Activated gamma-delta T cell treated with anti-CD3 and anti-CD28 coated beads, Interleukin-2, amount 50 U/mL, for 16 hours (primary cell): ENCODE results near the gene ASCL1.

Experiments
- DNase-seq: peaks from one replicate; pipeline ENCODE4 v3.0.0-alpha.2; 2020; ENCODE audit warnings: low read depth

The ASCL1 gene

DNA sequence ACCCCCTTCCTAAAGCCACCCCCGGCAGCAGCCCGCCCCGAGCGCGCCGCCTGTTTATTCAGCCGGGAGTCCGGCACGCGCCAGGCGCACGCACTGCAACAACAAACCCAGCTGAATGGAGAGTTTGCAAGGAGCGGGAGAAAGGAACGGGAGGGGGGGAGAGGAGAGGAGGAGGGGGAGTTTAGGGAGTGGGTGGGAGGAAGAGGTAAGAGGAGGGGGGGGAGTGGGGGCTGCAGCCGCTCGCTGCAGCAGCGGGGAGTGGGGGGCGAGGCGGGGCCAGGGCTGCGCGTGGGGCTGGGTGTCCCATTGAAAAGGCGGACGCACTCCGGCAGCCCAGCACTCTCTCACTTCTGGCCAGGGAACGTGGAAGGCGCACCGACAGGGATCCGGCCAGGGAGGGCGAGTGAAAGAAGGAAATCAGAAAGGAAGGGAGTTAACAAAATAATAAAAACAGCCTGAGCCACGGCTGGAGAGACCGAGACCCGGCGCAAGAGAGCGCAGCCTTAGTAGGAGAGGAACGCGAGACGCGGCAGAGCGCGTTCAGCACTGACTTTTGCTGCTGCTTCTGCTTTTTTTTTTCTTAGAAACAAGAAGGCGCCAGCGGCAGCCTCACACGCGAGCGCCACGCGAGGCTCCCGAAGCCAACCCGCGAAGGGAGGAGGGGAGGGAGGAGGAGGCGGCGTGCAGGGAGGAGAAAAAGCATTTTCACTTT, at the start of gene ASCL1:
Gene ASCL1 (plus strand): TSS at position 336 of the 712 bp plus-strand sequence. CDS start 571 bp downstream, outside the sequence.
- no peak for DNase-seq

DNA sequence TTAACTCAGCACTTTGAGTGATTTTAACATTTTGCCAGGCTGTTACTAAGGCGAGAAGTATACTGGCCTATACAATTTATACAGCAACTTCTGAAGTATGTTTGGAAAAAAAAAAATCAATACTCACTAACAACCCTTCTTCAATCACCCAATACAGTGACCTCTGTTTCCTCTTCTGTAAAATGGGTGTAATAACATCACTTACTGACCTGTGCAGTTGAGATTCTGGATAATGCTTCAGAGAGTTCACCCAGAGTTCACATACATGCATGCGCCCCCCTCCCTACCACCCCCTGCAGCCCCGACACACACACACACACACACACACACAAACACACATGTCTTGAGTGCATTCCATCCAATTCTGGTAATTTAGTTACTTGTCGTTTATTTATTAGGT, 49.6 kb upstream of the ASCL1 start:
- no peak for DNase-seq

DNA sequence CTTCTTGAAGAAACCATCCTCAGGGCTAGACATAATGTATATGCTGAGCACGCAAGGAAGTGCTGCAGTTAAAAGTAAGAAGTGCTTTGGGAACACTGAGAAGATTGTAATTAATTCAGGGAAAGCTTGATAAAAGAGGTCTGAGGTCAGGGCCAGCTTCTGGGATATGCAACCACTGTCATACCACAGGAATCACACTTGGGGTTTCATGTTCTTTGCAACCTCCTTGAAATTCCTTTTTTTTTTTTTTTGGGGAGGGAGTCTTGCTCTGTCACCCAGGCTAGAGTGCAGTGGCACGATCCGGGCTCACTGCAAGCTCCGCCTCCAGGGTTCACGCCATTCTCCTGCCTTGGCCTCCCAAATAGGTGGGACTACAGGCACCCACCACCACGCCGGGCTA, 47.3 kb upstream of the ASCL1 start:
- DNase-seq = no peak

DNA sequence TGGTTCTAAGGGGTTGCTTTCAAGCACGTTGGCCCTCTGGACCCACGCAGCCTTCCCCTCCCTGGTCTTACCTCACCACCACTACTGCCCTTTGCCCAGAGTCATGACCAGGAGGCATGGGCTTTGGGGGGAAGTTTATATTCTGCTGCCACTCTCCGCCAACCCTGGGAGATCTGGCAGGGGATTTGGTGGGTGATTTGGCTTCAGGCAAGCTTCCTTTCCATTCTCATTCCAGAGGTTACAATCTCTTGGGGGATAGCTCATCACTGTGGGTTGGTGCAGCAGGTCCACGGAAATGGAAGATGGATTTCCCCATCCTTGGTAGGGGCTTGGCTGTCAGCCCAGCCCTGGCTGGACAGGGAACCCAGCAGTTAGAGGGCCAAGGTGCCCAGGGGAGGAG, 46.7 kb upstream of the ASCL1 start:
- DNase-seq = no peak

DNA sequence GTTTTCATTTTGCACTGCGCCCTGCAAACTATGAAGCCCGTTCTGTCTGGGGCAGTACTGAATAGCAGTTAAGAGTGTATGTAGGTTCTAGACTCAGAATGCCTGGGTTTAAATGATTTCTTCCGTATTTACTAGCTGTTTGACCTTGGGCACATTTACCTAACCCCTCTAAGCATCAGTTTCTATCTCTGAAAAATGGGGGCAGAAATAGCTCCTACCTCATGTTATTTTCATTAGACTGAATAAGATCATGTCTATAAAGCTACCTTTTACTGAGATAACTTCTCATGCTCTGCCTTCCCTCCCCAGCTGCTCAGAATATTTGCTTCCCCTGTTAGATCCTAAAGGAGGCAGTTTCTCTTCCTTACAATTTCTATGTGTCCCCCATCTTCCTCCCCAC, 46.2 kb upstream of the ASCL1 start:
- DNase-seq = no peak

DNA sequence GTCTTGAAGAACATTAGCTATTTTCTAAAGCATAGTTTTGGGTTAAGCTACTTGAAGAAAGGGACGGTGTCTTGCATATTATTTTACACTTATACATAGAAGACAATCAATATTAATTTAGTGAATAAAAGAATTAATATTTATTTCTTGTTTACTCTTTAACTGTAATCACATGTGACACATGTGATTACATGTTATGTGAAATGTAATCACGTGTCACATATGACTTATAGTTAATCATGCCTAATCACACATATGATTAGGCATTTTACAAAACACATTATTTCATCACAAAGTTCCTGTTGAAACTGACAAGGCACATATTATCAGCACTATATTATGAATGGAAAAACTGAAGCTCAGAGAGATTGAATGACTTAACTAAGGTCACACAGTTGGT, 45.2 kb upstream of the ASCL1 start:
- no peak for DNase-seq

DNA sequence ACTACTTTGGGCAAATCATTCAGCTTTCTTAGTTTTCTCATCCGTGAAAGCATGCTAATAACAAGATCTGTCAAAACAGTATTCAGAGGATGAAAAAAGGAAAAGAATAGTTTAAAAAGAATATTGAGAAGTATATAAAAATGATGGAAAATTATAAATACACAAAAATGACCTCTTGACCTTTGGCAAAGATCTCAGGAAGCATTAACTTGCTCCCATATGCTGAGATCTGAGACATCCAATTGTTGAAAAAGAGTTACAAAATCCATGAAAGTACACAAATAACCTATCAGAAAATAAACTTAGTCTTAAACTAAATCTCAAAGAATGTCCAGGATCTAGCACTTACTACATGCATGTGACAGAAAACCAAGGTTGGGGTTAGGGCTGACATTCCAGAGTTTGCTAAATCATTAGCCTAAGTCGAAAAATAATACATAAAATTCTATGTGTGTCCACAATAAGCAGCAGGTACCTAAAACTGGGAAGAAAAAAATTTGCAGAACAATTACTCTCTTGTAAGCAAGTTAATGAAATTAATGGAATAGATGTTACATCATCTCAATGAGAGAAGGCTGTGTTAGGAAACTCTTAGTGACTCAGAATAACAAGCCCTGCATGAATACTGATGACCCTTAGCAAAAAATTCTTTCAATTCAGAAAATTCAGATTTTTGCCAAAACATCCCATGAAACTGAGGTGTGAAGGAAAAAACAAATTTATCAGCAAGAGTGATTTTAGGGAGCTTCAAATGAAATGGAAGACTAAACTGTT, 43.8 kb upstream of the ASCL1 start:
- DNase-seq = no peak

DNA sequence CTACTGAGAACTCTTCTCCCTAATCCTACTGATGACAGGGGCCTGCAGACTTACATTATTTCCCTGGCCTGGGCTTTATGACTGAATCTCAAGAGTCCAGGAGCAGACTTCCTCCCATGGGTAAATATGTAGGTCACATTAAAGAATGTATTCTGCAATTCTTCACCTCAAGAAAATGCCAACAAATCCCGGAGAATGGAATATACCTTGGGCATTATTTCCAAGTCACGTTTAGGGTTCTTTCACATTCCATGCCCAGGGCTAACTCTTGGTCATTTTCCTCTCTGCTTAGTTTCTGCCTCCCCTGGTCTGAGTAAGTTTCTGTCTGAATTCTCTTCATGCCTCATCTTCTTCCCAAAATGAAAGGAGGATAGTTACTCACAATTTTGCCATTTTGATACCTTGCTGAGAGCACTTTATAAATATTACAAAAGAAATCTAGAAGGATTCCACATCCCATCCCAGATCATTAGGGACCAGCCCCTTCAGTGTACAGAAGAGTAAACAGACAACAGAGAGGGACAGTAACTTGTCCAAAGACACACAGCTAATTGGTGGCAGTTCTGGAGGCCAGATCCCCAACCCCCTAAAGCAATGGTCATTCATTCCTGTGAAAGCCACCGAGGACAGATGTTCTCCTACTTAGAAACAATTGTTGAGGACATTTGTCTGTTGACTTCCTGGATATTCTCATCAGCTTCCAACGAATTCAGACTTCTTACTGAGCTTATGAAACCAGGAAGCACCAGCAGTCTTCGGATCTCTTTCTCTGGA, 41.0 kb upstream of the ASCL1 start:
- DNase-seq = no peak

DNA sequence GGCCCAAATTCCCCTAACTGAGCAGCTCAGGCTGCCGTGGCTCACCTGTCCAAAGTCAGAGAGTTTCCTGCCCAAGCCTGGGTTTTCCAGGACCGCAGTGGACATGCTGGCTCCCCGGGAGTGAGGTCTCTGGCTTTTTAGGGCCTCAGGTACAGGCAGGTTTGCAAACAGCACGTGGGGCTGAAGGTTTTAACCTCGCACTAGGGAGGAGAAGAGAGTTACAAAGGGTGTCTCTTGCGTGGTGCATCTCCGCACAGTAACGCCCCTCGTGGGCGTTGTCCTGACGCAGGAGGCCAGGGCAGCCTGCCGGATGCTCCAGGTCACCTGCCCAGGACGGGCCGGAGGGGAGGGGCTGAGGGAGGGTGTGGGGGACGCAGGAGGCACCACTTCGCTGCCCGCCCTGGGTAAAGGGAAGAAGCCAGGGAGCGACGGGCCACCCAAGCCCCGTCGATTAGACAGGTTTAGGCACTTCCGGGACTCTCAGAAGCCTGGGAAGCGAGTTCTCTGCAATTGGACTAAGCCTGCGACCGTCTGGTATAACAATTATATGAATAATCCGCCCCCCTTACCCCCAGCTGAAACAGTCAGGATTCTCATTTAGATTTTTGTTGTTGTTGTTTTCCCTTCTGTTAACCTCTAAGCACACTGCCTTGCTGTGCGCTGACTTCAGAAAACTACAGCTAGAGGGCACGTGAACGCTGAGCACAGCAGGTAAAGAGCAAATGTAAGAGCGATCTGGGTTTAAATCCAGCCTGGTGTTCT, 40.3 kb upstream of the ASCL1 start, which contains the start of gene PAH:
Gene PAH (minus strand): TSS at position 219 of the 762 bp plus-strand sequence. CDS start 114 bp downstream, at position 105.
- DNase-seq = no peak

DNA sequence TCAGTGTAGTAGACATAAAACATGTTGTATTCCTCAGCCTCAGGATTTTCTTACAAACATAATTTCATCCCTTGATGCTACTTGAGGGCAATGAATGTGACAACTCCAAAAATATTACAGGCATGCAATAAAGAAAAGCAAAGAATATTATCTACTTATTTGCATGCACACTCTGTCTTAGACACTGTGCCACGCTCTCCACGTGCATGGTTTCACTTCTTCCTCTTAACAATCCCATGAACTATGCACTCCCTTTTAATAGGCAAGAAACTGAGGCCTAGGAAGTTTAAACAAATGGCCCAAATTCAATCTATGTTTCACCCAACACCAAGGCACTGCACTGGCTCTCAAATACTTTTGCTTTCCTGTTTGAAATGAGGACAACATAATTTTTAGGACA, 38.6 kb upstream of the ASCL1 start:
- no peak for DNase-seq

DNA sequence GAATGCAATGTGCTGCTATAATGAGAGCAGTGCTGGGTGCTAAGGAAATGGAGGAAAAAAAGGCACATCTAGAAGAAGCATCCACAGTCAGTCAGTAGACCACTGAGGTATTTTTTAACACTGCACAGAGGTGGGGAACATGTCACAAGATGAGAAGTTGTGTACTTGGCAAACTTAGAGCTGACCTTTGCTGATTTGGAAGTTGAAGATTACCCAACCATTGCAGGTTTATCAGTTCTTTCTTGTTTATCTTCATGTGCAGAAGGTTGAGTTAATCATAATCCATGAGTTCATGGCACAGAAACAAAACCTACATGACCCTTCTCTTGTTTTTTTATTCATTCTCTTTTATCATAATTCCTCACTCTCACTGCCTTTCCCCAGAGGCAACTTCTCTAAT, 37.2 kb upstream of the ASCL1 start:
- no peak for DNase-seq

DNA sequence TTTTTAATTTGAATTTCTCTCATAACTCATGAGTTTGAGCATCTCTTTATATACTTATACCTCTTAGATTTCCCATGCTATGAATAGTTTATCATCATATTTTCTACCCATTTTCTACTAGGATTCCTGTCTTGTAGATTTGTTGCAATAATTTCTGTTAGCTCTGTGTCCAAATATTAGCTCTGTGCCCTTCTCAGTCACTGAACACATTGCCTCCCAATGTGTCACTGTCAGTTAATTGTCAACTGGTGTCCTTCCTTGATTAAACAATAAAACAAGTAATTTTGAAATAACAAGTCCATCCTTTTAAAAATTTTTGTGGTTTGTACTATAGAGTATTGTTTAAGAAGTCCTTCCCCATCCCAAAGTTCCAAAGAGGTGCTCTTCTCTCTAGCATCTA, 36.2 kb upstream of the ASCL1 start:
- no peak for DNase-seq

DNA sequence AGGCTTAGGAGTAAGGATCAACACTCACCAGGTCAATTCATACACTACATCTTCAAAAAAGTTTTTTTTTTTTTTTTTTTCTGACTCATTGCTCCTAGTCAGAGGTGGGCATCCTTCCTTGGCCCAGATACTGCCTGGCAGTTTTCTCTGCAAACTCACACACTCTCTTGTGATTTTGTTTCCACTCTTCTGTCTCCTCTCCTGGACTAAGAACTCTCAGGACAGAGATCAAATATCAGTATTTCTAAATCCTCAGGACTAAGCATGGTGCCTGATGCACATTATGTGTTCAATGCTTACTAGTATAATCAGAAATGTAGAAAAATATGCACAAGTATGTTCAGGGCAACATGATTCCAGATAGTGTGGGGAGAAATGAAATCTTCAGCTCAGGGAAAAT, 30.3 kb upstream of the ASCL1 start:
- DNase-seq = no peak

DNA sequence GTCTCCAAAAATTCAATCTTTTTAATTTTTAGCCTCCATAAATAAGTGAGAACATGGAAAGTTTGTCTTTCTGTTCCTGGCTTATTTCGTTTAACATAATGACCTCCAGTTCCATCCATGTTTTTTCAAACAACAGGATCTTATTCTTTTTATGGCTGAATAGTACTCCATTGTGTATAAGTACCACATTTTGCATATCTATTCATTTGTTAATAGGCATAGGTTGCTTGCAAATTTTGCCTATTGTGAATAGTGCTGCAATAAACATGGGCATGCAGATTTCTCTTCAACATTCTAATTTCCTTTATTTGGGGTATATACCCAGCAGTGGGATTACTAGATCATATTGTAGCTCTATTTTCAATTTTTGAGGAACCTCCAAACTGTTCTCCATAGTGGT, 24.3 kb upstream of the ASCL1 start:
- DNase-seq = no peak

DNA sequence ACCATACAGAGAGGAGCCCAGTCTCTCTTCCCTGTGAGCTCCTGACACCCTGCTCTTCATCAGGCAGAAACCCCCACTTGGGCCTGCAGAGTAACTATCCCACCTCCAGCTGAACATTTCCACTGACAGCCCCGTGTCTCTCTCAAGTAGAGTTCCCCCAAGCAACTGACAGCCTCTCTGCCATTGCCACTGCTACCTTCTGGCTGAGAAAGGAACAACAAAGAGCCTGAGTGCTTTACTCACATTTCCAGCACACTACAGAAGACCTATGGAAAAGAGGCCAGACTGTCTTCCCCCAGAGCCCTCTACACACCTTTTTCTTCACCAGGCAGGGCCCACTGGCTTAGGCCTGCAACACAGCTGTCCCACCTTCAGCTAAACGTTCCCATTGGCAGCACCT, 18.4 kb upstream of the ASCL1 start:
- DNase-seq = no peak

DNA sequence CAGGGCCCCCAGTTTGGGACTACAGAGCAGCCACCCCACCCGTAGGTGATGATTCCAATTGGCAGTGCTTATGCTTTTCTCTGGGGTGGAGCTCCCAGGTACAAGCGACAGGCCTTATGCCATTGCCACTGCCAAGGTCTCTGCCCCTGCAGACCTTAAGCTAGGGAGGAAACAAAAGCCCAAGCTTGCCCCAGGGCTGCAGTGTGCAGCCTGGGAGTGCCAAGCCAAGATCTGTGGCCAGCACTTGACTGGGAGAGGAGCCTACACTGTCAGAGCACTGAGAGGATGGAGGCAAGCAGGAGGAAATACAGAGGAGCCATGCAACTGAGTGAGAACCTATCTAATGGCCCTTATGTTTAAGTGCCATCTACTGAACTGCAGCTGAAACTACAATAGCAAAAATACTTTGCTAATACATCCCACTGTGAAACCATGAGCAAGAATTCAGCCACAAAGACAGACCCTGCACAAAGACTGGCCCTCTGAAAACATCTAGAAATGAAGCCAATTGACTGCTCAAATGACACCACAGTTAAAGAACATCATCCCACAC, 17.7 kb upstream of the ASCL1 start:
- DNase-seq = no peak

DNA sequence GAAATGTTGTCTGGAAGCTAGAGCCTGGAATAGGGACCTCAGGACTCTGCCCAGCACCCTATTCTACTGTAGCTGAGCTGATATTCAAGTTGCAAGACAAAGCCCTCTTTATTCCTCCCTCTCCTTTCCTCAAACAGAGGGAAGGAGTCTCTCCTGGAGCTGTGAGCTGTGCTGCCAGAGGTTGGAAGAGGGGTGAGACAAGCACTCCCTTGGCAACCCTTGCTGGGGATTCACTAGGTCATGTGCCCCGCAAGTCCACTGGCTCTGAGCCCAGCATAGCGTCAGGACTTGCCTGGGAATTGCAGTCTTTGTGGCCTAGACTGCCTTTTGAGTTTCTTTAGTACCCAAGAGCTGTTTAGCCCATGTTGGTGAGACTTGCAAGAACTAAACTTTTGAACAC, 11.4 kb upstream of the ASCL1 start:
- no peak for DNase-seq

DNA sequence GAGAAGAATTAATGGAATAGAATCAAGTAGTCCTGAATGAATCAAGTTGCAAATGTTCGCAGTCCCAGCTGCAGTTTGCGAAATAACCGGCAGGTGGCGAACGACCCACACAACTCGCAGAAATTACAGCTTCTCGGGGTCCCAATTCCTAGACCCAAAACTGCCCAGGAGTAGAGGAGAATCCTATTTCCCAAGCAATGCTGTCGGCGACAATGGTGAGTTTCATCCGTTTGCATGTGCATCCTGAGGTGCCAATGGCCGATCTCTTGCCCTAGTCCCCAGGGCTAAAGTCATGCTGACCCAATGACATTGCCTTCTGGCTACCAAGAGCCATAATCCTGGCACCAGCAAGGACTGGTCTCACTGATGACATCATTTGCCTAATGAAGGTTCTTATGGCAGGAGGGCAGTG, 8.5 kb upstream of the ASCL1 start:
- peak; percentile 14 for DNase-seq

DNA sequence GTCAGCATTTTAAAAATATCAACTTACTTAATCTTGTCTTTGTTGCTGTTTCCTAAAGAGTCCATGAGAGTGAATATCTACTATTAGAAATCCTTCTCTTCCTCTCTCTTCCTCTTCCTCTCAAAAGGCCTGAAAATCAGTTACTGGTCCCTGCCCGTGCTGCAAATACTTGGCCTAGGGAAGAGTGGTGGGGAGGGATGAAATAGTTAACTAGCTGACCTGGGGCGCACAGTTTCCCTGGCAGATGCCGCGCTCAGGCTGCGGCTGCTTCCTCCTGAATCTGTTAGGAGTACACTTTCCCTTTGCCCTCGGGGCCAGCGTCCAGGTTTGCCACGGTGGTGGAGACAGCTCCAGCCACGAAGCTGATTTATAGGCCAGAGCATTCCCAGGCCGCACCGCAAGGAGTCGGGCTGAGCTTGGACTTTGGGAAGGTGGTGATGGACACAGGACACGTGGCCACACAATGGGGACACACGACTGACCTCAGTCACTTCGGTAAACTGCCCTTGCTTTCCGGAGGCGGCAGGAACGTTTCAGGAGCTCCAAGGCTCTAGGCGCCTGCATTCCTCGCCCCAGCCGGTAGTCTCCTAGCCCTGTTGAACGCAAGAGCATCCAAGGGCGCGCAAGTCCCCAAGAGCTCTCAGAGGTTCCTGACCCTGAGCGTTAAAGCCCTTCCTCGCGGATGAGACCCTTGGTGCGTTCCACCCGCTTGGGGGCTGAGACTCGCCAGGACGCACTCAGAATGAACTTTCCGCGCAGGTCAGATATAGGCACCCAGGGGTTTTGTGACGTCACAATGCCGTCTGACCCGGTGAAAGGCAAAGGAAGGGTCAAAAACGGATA, 7.1 kb upstream of the ASCL1 start:
- DNase-seq = no peak

DNA sequence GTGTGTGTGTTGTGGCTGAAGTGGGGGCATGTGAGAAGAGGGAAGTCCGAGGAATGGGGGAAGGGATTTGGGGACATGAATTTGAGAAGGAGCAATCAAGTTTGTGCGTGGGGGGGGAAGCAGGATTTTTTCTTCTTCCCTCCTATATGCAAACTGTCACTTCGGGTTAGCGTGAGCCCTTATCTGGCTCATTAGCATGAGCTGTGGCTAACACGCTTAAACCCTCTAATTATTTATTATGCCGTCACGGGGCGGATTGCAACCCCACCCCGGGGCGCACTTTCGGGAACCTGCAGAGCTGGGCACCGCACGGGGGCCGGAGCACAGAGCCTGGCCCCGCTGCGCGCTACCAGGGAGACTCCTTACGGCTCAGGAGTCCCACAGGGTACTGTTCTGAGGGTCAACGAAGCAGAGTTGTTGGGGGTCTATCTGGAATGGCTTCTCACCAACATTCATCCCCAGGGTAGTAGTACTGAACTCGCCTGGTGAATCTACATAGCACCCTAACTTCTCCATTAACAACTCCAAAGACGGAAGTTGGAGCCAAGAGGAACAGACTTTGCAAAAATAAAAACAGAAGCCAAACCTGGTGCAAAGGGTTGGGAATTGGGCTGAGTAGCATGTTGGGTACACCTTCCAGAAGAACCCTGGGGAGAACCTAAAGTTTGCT, 6.4 kb upstream of the ASCL1 start:
- DNase-seq = no peak
